OCI-LY1 (cell line): Measurements from ENCODE around the gene ZNF407.

Source experiments
- H2AFZ ChIP-seq: fragments of 200-600 bp; sonication (generic), shearing (Covaris generic); 2 replicates; pipeline ENCODE4 v1.6.0; 2014; ENCODE audit warnings: antibody characterized with exemption, mild to moderate bottlenecking, low read length
- H3F3A ChIP-seq: fragments of 200-600 bp; sonication (generic), shearing (Covaris generic); 2 replicates; pipeline ENCODE4 v1.6.0; 2014; ENCODE audit warnings: mild to moderate bottlenecking, antibody characterized with exemption, low read length, moderate library complexity; ENCODE audit not compliant: insufficient read depth
- H3K27ac ChIP-seq: fragments of 200-600 bp; sonication (generic); 2 replicates; pipeline ENCODE4 v1.5.1; 2014; ENCODE audit warnings: low read length, mixed run types, mild to moderate bottlenecking, low read depth; ENCODE audit not compliant: poor library complexity, severe bottlenecking
- H3K27me3 ChIP-seq: fragments of 200-600 bp; sonication (generic); 2 replicates; pipeline ENCODE4 v1.6.0; 2014; ENCODE audit warnings: antibody characterized with exemption, mild to moderate bottlenecking, low read length, moderate library complexity; ENCODE audit not compliant: insufficient read depth
- H3K36me3 ChIP-seq: fragments of 200-600 bp; sonication (generic); 2 replicates; pipeline ENCODE4 v1.6.1; 2014; ENCODE audit warnings: mild to moderate bottlenecking, antibody characterized with exemption, low read length, moderate library complexity, mixed read lengths; ENCODE audit not compliant: insufficient read depth
- H3K4me1 ChIP-seq: fragments of 200-600 bp; sonication (generic); 2 replicates; pipeline ENCODE4 v1.5.1; 2014; ENCODE audit warnings: mild to moderate bottlenecking, low read length, moderate library complexity; ENCODE audit not compliant: insufficient read depth, severe bottlenecking
- H3K4me2 ChIP-seq: fragments of 200-600 bp; sonication (generic), shearing (Covaris generic); 2 replicates; pipeline ENCODE4 v1.6.1; 2014; ENCODE audit warnings: low read length
- H3K4me3 ChIP-seq: fragments of 200-600 bp; sonication (generic); 2 replicates; pipeline ENCODE4 v1.5.1; 2014; ENCODE audit warnings: low read length, low read depth, mild to moderate bottlenecking, mixed read lengths; ENCODE audit not compliant: poor library complexity, severe bottlenecking
- H3K79me2 ChIP-seq: fragments of 200-600 bp; shearing (Covaris generic); 2 replicates; pipeline ENCODE4 v1.6.1; 2016; ENCODE audit warnings: mixed run types, low read length, mixed read lengths; ENCODE audit not compliant: insufficient read depth
- H3K9ac ChIP-seq: fragments of 200-600 bp; sonication (generic), shearing (Covaris generic); 2 replicates; pipeline ENCODE4 v1.6.1; 2014; ENCODE audit warnings: mild to moderate bottlenecking, low read length, mixed read lengths
- H3K9me2 ChIP-seq: fragments of 200-600 bp; sonication (generic), shearing (Covaris generic); 2 replicates; pipeline ENCODE4 v1.6.1; 2014; ENCODE audit warnings: low read depth, mild to moderate bottlenecking, low read length, mixed read lengths
- H3K9me3 ChIP-seq: fragments of 200-600 bp; shearing (Covaris generic); 2 replicates; pipeline ENCODE4 v1.6.1; 2014; ENCODE audit warnings: low read length, mixed read lengths
- H4K20me1 ChIP-seq: fragments of 200-600 bp; sonication (generic), shearing (Covaris generic); 2 replicates; pipeline ENCODE4 v1.6.0; 2016; ENCODE audit warnings: mild to moderate bottlenecking, low read length; ENCODE audit not compliant: insufficient read depth
- CTCF ChIP-seq: fragments of 200-600 bp; sonication (generic), shearing (Covaris generic); IDR thresholded peaks from 2 replicates; pipeline ENCODE4 v1.5.1; 2017; ENCODE audit warnings: mild to moderate bottlenecking, antibody characterized with exemption, low read length, moderate library complexity, mixed read lengths
- EZH2 ChIP-seq: fragments of 200-600 bp; sonication (generic), shearing (Covaris generic); IDR thresholded peaks from 2 replicates; pipeline ENCODE4 v1.8.0; 2017; ENCODE audit warnings: borderline replicate concordance, mixed run types, mild to moderate bottlenecking, antibody characterized with exemption, low read length, moderate library complexity, mixed read lengths

ZNF407 gene

GRCh38 chr18:75066936-75067335 lies 469.3 kb downstream of the ZNF407 start:
- H3F3A ChIP-seq = no peaks in the 10 kb centered on the region
- H3K9me2 ChIP-seq = no peaks in the 10 kb centered on the region

GRCh38 chr18:75067996-75068645 lies 470.5 kb downstream of the ZNF407 start:
- no peak overlapping the region for H3K9ac ChIP-seq
- no peak overlapping the region for H2AFZ ChIP-seq
- H4K20me1 ChIP-seq = no peaks in the 10 kb centered on the region
- H3K9me2 ChIP-seq = no peaks in the 10 kb centered on the region
- no peak overlapping the region for H3K27ac ChIP-seq
- peaks cover 10% of the 10 kb centered on the region for H3K4me1 ChIP-seq
- H3F3A ChIP-seq = no peaks in the 10 kb centered on the region
- TF ChIP-seq EZH2 (no peak), CTCF (no peak)
- no peaks in the 10 kb centered on the region for H3K36me3 ChIP-seq
- peaks cover 3% of the 10 kb centered on the region; the same call in 1 of the 2 replicates for H3K27me3 ChIP-seq
- H3K4me3 ChIP-seq = no peak overlapping the region
- H3K4me2 ChIP-seq = no peak overlapping the region
- H3K79me2 ChIP-seq = no peaks in the 10 kb centered on the region
- H3K9me3 ChIP-seq = no peaks in the 10 kb centered on the region

More at GRCh38 chr18:75066936-75067335, 469.3 kb downstream of the ZNF407 start:
- no peak overlapping the region for H3K9ac ChIP-seq
- H3K79me2 ChIP-seq = no peaks in the 10 kb centered on the region
- no peak overlapping the region for H3K4me2 ChIP-seq
- peaks cover 3% of the 10 kb centered on the region; the same call in 1 of the 2 replicates for H3K27me3 ChIP-seq
- H4K20me1 ChIP-seq = no peaks in the 10 kb centered on the region
- TF ChIP-seq CTCF (no peak), EZH2 (no peak)
- no peak overlapping the region for H3K4me3 ChIP-seq
- no peaks in the 10 kb centered on the region for H3K36me3 ChIP-seq
- H2AFZ ChIP-seq = no peak overlapping the region
- peaks cover 10% of the 10 kb centered on the region for H3K4me1 ChIP-seq
- no peaks in the 10 kb centered on the region for H3K9me3 ChIP-seq
- no peak overlapping the region for H3K27ac ChIP-seq

GRCh38 chr18:75068682-75069435 lies 471.2 kb downstream of the ZNF407 start:
- no peaks in the 10 kb centered on the region for H3K36me3 ChIP-seq
- no peaks in the 10 kb centered on the region for H3F3A ChIP-seq
- H3K9me3 ChIP-seq = no peaks in the 10 kb centered on the region
- H3K9me2 ChIP-seq = no peaks in the 10 kb centered on the region
- H3K27ac ChIP-seq = no peak overlapping the region
- H3K9ac ChIP-seq = no peak overlapping the region
- H3K4me2 ChIP-seq = no peak overlapping the region
- H2AFZ ChIP-seq = no peak overlapping the region
- H4K20me1 ChIP-seq = no peaks in the 10 kb centered on the region
- no peak overlapping the region for H3K4me3 ChIP-seq
- no peaks in the 10 kb centered on the region for H3K79me2 ChIP-seq
- TF ChIP-seq CTCF (no peak), EZH2 (no peak)
- peaks cover 10% of the 10 kb centered on the region for H3K4me1 ChIP-seq
- peaks cover 3% of the 10 kb centered on the region; the same call in 1 of the 2 replicates for H3K27me3 ChIP-seq
